Activated CD4-positive, alpha-beta memory T cell treated with anti-CD3 and anti-CD28 coated beads for 36 hours (primary cell): ENCODE results near the gene SETDB1. TPM values are rescaled to one million over a fixed set of nuclear protein-coding genes. Genes with fewer than 3 reads are reported as not detected.

Experiments
- total RNA-seq, 2 experiments: library from RNA; stranded (reverse); gene quantifications; one replicate each; pipeline ENCODE4 v1.2.3, GENCODE V29; 2021

Gene SETDB1
- total RNA-seq, 2 experiments from 2014 or later = 42.3 to 50.0 TPM

Other genes with a start within 250 kb of the SETDB1 start
- 10 to 100 TPM; 26.1 to 29.1 TPM for gene GOLPH3L, start 229.2 kb upstream of the SETDB1 start, total RNA-seq
- not detected for gene HORMAD1, start 205.5 kb upstream of the SETDB1 start, total RNA-seq
- 10 to 100 TPM; 39.4 to 45.5 TPM for gene CTSS, start 160.6 kb upstream of the SETDB1 start, total RNA-seq
- 1 to 10 TPM; 1.4 to 1.7 TPM for gene CTSK, start 118.1 kb upstream of the SETDB1 start, total RNA-seq
- gene ARNT, start 49.8 kb upstream of the SETDB1 start, total RNA-seq = 10 to 100 TPM; 31.1 to 32.3 TPM
- not detected for gene CTXND2, start 39.2 kb upstream of the SETDB1 start, total RNA-seq
- 100 to 1,000 TPM; 153 to 160 TPM for gene CERS2, start 48.5 kb downstream of the SETDB1 start, total RNA-seq
- gene ANXA9, start 55.9 kb downstream of the SETDB1 start, total RNA-seq = under 1 TPM in 1 of 2 experiments, not detected in 1; 0.19 TPM
- gene MINDY1, start 80.5 kb downstream of the SETDB1 start, total RNA-seq = 10 to 100 TPM; 16.4 to 18.3 TPM
- 10 to 100 TPM; 12.5 to 17.5 TPM for gene PRUNE1, start 82.1 kb downstream of the SETDB1 start, total RNA-seq
- gene BNIPL, start 110.2 kb downstream of the SETDB1 start, total RNA-seq = 1 to 10 TPM in 1 of 2 experiments, under 1 TPM in 1; 0.64 to 1.3 TPM
- 1 to 10 TPM; 1.5 to 1.8 TPM for gene C1orf56, start 121.4 kb downstream of the SETDB1 start, total RNA-seq
- gene CDC42SE1, start 133.3 kb downstream of the SETDB1 start, total RNA-seq = 100 to 1,000 TPM; 135 to 136 TPM
- 1 to 10 TPM; 1.9 to 2.4 TPM for gene MLLT11, start 134.0 kb downstream of the SETDB1 start, total RNA-seq
- gene GABPB2, start 144.4 kb downstream of the SETDB1 start, total RNA-seq = 10 to 100 TPM; 13.6 to 14.9 TPM
- 1 to 10 TPM; 1.9 to 2.5 TPM for gene SEMA6C, start 220.3 kb downstream of the SETDB1 start, total RNA-seq
- gene TNFAIP8L2, start 230.3 kb downstream of the SETDB1 start, total RNA-seq = 10 to 100 TPM; 24.2 to 26.7 TPM
- gene LYSMD1, start 239.5 kb downstream of the SETDB1 start, total RNA-seq = 1 to 10 TPM; 1.8 to 2.6 TPM
- gene SCNM1, start 239.8 kb downstream of the SETDB1 start, total RNA-seq = 10 to 100 TPM; 67.5 to 67.8 TPM
- gene TMOD4, start 249.6 kb downstream of the SETDB1 start, total RNA-seq = 1 to 10 TPM; 1.7 to 2.7 TPM